GM12874 (cell line): ENCODE measurements around the gene DNM3.

Experiments used
- CTCF ChIP-seq: IDR thresholded peaks from 2 replicates; pipeline ENCODE4 v1.5.1; 2011; ENCODE audit warnings: low read depth, mild to moderate bottlenecking, control low read depth, low read length, moderate library complexity; ENCODE audit not compliant: insufficient read depth

DNM3 gene

DNA sequence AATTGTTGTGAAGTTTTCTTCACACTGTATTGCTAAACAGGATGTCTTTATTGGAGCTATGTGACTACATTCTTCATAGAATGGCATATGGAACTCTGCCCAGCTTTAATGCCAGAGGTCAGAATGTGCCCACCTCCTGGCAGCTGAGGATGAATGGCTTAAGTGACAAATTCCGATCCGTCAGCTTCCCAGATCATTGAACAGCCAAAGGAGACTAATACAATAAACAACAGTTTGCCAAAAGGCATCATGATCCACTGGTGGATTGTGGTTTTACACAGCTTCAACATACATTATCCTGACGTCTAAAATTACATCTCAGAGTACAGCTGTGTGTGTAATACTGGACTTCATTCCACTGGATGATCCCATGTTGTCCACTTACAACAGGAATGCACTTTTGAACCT lies 510.5 kb downstream of the DNM3 start:
- TF ChIP-seq CTCF, result no peak

DNA sequence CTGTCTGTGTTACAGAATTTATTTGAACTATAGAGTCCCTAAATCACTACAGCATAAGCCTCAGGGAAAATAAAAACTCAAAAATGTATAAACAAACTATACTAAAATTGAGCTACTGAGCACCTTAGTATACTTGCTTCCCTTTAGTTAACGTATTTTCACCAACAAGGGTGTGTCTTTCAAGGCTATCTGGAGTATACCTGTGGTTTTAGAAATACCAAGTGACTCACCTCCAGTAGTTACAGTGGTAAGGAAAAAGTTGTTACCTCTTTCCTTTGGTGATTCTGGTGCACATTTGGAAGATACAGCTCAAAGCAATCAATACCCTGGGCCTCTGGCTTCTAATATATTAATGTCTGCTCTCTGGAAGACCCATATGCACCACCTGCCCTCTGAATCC lies 511.1 kb downstream of the DNM3 start:
- no peak for TF ChIP-seq CTCF

DNA sequence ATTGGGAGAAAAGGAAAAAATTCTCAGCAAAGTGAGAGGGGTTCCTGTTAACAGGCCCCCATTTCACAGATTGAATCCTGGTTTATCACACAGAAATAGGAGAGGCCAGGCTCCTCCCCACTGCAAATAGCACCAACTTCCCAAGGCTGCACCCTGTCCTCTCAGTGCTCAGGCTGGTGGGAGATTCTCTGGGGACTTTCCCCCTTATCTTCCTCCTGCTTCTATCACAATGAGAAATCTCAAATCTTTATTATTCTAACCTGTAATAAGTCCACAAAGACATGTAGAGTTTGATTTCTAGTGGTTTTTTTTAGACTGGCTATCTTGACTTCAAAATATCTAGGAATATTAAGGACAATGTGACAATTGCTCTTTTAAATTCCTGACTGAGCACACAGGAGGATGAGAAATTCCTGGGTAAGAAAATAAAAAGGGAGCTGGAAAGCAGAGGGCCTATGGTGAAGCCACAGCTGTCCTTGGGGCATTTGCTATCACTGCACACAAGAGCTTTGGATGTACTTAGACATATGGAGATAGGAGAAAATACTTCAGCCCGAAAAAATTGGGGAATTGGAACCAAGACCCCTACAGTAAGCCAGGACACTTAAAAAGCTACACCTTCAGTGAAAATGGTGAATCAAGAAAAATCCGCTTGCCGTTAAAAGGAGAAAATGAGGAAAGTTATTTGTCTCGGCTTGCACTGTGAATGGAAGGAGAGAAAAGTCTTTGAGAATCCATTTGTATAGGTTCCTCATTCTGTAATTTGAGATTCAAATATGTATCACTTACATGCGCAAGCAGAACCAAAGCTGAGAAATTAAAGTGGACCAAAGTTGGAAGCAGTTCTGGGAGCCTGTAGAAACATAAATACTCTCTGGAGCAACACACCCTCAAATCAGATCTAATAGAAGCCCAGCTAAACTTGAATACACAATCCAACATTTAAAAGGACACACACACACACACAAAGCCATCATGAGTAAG lies 513.3 kb downstream of the DNM3 start:
- no peak for TF ChIP-seq CTCF

- TF ChIP-seq CTCF, result no peak
These were observed 515.3 kb downstream of the DNM3 start for GRCh38 chr1:172356620-172357019.

DNA sequence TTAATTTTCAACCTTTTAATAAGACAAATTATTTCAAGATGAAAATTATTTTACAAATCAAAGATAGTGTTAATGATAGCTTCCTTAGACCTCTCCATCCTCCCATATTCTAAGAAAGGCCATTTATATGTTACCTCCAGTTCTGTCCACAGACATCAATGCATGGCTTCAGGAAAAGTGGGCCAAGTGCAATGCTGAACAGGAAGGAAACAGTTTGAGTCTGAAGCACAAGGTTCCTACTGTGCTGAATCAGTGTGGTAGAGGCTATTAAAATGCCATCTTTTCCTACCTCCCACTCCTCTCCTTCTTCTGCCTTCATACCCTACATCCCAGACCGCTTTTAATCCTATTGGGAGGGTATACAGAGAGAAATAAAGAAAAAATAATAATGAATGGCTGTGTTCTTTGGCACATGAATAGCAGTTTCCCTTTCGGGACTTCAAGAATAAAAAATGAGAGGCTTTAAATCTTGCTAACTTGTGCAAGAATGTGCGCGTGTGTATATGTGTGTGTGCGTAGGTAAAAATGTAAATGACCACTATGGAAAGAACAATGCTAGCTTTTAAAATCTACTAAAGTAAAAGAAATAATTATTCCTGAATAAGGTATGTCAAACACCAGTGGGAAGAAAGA lies 516.6 kb downstream of the DNM3 start:
- no peak for TF ChIP-seq CTCF

DNA sequence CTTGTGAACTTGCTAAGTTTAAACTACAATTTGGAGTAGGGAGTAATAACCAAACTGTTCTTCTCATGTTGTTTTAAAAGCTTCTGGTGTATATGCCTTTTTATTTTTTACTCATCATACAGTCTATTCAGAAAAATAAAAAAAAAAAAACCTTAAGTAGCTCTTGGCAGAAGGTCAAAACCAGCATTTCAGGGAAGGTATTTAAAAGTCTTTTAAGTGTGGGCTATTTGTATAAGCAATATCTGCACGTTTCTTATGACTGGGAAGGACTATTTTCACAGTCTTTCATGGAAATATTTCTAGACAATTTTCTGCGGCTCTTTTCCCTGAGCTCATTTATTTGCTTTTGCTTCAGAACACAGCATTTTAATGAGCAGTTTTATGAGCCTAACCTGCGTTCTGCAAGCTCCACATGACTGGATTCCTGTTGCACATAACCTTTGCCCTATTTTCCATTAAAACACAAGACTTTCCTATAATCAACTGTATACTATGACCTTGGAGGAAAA lies 518.2 kb downstream of the DNM3 start:
- TF ChIP-seq CTCF, result no peak

DNA sequence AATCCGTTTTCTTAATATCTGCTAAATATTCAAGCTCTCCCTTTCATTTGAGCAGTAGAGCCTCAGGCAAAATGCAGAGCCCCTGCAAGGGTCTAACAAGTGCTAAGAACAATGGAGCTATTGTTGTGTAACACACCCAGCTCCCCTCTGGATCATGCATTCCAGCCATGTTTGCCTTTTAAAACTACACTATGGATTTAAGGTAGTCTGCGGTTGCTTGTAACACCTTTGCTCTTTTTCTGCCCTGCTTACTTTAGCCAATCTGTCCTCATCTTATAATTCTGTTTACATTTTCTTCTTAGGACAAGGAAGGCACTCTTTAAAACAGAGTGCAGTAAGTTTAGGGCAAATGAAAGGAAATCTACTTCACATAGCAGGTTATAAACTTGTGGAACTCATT lies 519.2 kb downstream of the DNM3 start:
- no peak for TF ChIP-seq CTCF
